IPS DF 4.7 (cell line): ENCODE results near the gene OBI1.

Source experiments
- DNase-seq: peaks from one replicate; pipeline ENCODE4 v3.0.0-alpha.2; 2013; ENCODE audit warnings: low spot score; ENCODE audit errors: extremely low read depth

OBI1 gene

DNA sequence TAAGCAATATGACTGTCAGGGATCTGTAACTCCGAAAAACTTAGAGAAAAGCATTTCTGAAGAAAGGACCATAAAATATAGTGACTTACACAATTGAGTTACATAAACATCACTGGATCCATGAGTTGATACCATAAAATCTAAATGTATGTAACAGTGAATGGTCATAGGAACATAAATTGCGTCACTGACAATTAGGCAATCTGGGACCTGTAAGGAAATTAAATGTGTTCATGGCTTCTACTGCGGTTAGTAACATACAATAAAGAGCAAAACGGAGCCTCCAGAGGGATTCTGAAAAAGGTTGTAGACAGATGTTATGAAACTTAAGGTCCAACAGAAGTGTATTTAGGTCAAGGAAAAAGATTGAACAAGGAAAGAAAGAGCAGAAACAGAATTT is 82.7 kb downstream of the OBI1 start:
- DNase-seq: no peak

DNA sequence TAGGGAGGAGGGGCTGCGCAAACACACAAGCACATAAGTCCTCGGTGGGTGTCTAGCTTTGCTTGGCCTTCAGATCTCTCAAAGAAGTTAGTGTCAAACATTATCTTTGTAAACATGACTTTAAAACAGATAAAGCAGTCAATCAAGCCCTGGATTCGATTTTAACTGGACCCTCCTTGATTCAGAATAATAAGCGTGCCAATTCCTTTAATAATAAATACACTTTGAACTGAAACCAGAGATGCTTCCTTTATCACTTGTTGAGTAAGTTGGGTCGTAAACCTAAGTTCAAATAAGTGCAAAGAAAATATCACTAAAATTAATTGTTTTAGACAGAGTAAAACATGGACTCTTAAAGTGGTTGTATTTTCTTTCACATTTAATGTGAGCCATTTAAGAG is 86.5 kb downstream of the OBI1 start:
- no peak for DNase-seq

DNA sequence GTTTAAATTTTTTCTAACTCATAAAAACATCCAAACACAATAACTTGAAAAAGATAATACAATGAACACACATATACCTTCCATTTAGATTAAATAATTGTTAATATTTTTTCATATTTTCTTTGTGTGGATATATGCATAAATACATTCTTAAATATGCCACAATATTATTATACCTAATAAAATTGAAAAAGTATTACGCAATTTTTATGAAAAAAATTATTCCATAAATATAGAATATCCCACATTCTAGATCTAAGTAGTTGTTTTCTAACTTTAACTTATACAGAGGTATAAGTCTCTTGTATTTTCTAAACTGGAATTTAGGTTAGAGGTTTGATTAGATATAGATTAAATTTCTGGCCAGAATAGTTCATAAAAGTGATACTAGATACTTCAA is 89.9 kb downstream of the OBI1 start:
- DNase-seq: no peak

DNA sequence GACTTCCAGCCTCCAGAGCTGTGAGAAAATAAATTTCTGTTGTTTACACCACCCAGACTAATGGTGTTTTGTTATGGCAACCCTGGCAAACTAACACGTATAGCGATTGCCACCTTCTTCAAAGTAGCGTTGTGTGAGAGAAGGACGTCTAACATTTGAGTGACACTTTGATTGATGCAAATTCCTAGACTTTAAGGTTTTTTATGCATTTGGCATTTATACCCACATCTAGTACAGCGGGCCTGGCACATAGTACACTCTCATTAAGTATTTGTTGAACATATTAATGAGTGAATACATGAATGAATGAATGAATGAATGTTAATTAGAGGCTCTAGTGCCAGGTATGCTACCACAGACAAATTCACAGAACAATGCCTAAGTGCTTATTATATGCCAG is 92.3 kb downstream of the OBI1 start:
- DNase-seq: no peak
